HG02763 (cell line): ENCODE measurements around the gene TSHZ1.

ENCODE experiments used
- ATAC-seq: cut with Tn5 transposase; IDR thresholded peaks from one replicate; pipeline ENCODE4 v1.9.1; 2021; ENCODE audit warnings: mild to moderate bottlenecking, moderate library complexity; ENCODE audit not compliant: unreplicated experiment

Gene TSHZ1

DNA sequence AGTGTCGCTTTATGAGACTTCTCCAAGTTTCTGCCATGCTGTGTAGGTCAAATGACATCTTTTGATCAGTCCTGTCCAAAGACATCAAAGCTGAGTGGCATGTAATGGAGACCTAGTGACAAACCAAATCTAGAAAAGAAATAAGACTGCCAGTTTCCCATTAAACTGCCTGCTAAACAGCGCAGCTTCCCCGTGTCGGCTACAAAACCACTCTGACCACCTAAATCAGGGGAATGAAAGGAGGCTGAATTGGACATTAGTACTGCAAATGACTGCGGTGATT, 57.7 kb downstream of the TSHZ1 start:
- ATAC-seq, result no peak

DNA sequence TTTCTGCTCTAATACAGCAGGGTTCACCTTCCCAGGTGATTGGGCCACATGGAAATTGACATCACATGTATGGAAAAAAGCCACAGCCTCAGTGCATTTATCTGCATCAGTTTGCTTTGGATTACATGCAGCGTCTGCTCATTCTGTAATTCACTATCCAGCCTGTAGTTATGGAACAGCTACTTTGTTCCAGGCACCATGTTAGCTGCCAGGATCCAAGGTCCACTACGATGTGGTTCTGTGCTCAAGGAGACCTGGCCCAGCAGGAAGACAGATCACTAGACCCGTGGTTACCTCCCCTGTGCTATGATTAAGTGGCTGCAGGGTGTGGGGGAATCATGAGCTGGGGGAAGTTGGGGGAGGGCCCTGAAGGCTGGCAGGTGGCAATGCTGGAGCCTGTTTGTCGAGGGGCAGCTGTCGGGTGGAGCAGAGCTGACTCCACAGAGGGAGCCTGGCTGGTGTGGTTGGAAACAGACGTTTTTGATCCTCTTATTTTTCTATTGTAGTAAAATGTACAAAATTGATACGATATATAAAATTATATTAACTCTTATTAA, 58.6 kb downstream of the TSHZ1 start:
- no peak for ATAC-seq

DNA sequence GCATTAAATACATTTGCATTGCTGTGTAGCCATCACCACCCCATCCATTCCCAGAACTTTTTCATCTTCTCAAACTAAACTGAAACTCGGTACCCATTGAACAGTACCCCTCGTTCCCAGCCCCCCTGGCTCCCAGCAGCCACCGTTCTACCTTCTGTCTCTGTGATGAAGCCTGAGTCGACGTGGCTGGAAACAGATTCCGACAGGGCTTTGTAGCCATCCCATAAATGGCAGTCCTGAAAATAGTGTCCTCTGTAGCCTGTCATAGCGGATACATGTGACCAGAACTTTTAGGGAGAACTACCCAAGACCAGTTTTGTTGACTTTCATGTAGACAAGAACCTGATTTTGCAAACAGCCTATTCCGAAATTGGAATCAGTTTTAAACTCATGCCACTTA, 59.1 kb downstream of the TSHZ1 start:
- ATAC-seq, result no peak

DNA sequence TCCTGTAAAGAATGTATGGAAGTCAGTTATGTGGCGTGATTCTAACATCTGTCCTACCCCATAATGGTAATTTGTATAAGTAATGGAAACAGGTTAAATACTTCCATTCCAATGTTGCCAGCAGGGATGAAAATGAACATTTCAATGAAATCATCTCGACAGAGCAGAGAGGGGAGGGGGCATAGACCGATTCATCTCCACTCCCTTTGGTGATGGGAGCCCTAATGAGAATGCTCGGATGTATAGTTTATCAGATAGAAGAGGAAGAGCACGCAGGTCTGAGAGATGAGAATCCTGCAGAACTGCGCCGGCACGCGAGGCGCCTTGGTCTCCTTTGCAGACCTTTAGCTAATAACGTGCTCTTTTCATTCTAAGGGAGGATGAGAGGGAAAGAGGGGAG, 61.4 kb downstream of the TSHZ1 start:
- no peak for ATAC-seq

DNA sequence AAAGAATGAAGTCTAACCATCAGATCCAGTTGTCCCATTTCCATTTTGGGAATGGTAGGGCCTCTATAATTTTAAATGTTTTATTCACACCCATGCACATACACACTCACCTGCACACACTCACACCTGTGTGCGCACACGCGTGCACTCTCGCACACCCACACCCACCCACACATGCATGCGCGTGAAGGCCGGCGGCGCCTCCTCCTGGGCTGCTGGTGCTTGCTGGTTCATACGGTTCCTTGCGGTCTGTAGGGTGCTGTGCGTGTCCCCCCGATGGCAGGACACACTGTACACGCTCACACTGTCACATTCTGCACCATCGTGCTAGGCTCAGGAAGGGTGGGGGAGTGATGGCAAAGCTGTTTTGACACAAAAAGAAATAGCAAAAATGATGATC, 63.2 kb downstream of the TSHZ1 start:
- ATAC-seq, result no peak

DNA sequence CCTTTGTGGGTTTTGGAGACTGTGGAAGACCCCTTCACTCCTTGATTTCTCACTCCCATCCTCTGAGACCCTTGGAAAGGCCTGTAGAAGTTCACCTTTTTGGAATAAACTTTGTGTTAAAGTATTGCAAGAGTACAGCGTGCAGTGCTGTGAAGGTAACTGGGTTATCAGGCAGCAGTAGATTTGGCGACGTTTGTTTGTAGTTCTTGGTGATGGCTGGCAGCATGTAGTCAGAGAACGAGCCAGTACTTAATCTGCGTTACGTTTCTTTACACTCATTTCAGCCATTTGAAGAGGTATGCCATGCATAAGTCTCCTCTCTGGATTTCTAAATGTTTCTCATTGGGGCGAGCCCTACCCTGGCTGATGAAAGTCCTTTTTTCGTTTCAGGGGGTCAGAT, 64.6 kb downstream of the TSHZ1 start:
- no peak for ATAC-seq

DNA sequence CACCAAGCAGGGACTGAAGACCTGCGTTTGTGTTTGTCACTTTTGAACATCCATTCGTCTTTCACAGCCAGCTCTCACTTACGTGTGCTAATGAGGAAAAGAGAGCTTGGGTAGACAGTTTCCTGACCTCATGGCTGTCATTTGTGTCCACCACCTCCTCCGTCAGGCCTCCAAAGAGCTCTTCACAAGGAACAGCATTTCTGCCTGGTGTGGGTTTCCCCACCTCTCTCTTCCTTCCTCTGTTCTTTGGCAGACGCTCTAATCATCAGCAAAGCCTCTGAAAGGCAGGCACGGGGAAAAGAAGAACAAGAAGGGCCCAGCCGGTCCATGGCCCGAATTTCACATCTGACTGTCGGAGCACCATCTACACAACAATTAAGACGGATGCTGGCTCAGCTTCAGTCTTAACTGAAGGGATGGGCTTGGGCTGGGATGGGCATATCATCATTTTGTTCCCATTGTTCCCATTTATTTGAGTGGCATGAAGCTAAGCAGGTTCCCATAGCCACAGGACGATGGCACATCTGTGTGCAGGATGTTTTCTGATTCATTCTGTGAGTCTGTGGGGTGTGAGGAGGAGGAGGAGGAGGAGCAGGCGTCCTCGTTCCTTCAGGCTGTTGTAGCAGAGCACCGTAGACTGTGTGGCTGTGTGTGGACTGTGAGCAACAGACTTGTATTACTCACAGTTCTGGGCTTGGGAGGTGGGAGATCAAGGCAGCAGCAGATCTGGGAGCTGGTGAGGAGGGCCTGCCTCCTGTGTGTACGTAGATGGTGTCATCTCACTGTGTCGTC, 66.4 kb downstream of the TSHZ1 start:
- ATAC-seq, result no peak

DNA sequence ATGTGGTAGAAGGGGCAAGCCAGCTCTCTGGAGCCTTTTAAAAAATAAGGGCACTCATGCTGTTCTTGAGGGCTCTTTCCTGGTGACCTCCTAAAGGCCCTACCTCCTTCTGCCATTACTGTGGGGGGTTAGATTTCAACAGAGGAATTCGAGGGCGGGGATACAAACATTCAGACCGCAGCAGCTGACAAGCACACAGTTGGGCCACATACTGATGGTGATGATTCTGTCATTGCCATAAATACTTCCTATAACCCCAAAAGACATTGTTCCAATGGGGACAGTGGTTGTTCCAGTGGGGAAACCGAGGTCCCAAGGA, 67.0 kb downstream of the TSHZ1 start:
- ATAC-seq, result no peak

DNA sequence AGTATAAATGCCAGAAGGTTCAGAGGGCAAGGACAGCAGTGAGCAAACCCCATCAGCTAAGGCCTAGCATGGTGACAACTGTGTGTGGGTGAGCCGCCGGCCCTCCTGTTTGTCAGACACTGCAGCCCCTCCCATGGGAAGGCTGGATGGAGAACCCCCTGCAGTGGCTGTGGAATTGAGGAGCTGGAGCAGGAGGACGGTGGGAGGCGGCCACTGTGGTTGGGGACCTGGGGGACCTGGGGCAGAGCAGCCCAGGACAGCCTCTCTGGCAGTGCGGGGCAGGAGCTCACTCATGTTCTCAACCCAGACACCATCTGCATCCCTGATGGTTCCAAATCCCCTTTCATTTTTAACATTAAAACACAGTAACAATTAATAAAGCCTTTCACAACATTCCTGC, 68.8 kb downstream of the TSHZ1 start:
- ATAC-seq, result no peak

DNA sequence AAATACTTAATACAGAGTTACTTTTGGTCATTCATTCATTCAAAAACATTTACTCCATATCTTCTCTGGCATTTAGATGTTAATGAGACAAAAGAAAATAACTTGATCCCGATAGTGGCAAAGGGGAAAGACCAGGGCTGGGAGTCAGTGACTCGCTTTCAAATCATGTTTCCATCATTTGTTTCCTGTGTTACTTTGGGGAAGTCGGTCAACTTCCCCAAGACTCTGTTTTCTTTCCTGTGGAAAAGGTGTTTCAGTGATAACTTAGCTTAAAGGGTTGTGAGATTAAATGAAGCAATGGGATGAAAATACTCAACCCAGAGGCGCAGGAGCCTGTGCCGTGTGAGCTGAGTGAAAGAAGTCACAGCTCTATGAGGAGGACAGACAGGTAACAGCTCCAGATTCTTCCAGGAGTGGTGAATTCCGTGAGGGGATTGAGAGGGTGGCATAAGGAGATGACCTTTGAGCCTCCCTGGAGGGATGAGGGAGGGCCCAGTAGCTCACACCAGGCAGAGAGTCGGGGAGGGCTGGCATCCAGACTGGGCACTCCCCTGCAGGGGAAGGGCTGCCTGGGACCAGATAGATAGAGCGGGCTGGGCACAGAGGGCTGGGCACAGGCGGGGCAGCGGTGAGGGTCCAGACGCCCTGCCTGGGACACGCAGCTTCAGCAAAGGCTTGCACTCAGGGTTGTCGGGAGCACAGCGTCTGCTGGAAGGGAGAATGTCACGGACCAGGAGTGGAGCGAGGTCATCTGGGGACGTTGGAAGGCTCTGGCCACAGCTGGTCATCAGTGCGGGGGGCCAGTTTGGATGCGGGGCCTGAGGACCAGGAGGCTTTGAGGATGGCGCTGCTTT, 70.1 kb downstream of the TSHZ1 start:
- no peak for ATAC-seq

DNA sequence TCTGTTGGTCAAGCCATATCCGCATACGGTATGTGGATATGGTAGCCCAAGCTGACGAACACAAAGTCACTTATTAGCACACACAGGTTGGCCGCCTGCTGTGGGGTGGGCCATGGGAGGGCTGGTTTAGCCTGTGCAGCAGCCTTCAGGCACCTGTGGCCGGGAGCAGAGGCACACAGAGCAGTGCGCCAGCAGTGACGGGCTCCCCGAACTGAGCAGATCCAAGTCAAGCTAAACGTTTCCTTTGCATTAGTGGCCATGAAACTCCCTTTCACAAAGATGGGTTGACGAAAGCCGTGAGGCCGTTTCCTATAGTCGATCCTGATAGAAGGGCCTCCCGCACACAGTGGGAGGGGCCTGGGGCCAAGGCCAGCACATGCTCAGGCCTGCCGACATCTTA, 72.1 kb downstream of the TSHZ1 start:
- no peak for ATAC-seq

DNA sequence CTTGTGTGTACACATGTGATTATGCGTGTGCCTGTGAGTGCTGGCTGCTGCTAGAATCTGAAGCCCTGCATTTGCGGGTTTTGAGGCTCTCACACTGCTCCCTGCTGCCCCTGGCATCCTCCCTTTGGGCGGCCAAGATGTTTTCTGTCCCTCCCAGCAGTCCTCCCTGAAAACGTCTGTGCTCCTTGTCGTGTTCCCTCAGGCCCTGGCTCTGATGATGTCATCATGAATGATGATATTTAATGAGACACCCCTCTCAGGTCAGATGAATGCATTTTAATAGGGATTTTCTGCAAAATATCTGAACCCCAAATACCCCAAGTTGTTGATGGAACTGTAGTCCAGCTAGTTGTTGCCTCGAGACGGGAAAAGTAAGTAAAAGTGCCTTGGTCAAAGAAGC, 73.1 kb downstream of the TSHZ1 start:
- no peak for ATAC-seq

DNA sequence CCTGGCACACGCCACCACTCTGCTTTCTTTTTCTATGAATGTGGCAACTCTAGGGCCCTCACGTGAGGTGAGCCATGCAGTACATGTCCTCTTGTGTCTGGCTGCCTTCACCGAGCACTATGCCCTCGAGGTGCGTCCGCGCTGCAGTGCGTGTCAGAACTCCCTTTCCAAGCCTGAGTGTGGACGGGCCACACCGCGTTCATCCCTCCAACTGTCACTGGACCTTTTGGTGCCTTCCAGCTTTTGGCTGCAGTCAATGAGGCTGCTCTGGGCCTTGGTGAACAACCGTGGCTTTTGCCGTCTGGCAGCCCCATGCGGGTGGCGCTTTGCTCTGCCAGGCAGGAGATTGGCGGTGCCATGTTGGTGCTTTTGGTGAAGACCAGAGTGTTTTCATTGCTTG, 74.0 kb downstream of the TSHZ1 start:
- no peak for ATAC-seq

DNA sequence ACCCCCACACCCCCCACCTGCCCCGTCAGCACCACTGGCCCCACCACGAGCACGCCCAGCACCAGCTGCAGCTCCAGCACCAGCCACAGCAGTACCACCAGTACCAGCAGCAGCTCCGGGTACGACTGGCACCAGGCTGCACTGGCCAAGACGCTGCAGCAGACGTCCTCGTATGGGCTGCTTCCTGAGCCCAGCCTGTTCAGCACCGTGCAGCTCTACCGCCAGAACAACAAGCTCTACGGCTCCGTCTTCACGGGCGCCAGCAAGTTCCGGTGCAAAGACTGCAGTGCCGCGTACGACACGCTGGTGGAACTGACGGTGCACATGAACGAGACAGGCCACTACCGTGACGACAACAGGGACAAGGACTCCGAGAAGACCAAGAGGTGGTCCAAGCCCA, 75.3 kb downstream of the TSHZ1 start:
- ATAC-seq, result no peak

DNA sequence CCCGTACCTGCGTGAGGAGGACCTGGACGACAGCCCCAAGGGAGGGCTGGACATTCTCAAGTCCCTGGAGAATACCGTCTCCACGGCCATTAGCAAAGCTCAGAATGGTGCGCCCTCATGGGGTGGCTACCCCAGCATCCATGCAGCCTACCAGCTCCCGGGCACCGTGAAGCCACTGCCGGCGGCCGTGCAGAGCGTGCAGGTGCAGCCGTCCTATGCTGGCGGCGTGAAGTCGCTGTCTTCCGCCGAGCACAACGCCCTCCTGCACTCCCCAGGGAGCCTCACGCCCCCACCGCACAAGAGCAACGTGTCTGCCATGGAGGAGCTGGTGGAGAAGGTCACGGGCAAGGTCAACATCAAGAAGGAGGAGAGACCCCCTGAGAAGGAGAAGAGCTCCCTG, 76.4 kb downstream of the TSHZ1 start:
- ATAC-seq, result no peak

DNA sequence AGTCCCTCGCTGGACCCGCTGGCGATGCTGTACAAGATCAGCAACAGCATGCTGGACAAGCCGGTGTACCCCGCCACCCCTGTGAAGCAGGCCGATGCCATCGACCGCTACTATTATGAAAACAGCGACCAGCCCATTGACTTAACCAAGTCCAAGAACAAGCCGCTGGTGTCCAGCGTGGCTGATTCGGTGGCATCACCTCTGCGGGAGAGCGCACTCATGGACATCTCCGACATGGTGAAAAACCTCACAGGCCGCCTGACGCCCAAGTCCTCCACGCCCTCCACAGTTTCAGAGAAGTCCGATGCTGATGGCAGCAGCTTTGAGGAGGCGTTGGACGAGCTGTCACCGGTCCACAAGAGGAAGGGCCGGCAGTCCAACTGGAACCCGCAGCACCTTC, 77.1 kb downstream of the TSHZ1 start:
- ATAC-seq, result no peak

DNA sequence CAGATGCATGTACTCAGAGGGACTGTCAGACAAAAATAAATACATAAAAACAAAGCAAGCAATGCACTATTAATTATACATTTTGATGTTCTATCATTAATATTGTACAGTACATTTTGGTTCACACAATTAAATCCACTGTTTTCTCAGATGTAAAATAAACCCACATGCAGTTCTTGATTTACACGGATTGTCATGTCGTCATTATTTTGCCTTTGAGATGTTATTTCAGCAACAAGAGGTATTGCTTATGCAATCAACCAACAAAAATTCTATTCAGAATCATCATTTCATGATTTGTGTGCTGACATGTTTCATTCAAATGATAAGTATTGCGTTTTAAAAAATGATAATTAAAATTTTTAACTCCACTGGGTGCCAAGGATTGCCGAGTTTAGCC, 79.2 kb downstream of the TSHZ1 start:
- no peak for ATAC-seq

DNA sequence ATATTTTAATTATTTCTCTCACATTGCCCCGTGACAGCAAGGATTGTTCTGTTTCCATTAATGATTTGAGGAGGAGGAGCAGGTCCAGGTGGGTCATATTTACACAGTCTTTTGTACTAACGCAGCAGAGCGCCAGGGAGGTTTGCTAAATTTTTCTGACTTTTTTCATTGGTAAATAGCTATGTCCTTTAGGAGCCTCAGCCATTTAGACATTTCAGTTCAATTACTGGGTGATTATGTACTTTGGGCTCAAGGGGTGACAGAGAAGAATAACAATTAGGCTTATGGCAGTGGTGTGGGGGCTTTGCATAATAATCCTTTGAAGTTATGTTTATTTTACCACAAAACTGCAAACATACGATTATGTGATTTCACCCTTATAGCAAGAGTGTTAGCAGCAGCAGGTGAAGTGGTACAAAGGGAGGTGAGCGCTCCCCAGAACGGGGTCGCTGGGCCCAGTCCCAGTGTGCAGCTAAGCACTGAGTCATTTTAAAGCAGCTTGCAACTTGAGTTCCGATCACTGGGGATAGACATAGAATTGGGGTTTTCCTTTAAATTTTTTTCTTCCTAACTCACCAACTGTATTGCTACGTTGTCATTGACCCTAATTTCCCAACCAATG, 80.3 kb downstream of the TSHZ1 start:
- no peak for ATAC-seq

DNA sequence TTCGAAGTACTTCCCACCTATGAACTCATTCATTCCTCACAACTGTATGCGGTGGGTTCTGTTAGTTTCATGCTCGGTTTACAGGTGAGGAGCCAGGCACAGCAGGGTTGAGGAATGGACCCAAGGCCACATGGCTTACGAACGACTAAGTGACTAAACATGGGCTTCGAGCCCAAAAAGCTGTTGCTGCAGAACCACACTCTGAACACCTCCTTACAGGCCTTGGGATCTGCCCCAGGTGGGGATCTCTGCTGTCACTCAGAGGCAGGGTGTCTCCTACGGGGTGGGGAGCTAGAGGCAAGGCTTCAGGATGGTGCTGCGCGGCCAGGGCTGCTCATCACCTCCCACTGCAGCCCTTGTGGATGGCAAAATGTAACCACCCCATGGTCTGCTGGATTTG, 80.9 kb downstream of the TSHZ1 start:
- no peak for ATAC-seq

DNA sequence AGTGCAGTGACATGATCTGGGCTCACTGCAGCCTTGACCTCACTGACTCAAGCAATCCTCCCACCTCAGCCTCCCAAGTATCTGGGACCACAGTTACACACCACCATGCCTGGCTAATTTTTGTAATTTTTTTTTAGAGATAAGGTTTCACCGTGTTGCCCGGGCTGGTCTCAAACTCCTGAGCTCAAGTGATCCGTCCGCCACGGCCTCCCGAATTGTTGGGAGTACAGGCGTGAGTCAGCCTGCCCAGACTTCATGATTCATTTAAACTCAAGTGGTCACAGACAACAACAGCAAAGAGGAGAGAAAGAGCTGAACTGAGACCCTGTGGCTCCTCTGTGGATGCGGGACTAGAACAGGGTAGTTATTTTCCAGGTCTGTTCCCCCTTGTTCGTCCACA, 83.0 kb downstream of the TSHZ1 start:
- no peak for ATAC-seq

DNA sequence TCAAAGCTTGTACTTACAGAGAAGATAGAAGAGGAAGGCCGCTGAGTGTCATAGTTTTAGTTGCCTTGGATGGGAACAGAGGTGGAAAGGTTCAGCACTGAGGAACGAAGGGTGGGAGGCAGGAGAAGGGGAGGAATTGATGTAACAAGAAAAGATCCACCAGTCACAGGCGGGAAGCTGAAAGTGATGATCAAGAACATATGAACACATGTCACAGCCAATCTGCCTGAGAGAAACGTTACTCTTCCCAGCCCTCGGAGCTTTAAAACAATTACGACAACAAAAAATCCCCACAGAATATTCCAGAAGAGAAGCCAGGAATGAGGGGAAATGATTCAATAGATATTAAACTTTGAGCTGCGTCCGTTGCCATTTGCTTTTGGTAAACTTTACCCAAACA, 87.1 kb downstream of the TSHZ1 start:
- no peak for ATAC-seq
